Measurements from ENCODE around the gene UTP25. TPM values are rescaled to one million over a fixed set of nuclear protein-coding genes. Genes with fewer than 3 reads are reported as not detected.
"Not testable (repeated sequence)": the region's sequence is repeated elsewhere in the genome, so short reads cannot be mapped to it uniquely, and the experiment has no call there.

The UTP25 gene
- polyA plus RNA-seq, 1 donor from 2014 or later: 6.1 TPM

DNA sequence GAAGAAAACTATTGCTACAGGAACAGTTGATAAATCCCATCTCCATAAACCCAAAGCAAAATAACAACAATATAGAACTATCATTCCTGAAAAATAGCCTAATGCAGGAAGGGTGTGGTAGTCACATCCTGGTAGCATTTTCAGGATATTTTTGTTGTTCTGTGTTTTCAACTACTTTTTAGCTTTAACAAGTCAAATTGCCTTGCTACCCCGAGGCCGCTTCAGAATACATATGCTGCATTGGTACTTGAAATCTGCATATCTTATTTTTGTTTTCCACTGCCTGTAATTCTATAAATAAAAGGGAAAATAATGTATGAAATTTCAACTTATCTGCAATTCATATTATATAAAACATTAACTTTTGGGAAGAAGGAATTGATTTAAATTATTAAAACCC lies 73.4 kb downstream of the UTP25 start:
- no peaks in the 10 kb centered on the region for H3K9me2 ChIP-seq (ENCODE audit: insufficient read depth, low read length)
- H2AFZ ChIP-seq (ENCODE audit: low read depth, low read length): no peak overlapping the region
- no peak overlapping the region for H3K4me3 ChIP-seq (ENCODE audit: low read length)
- H3K27me3 ChIP-seq (ENCODE audit: insufficient read depth, low read depth, low read length): no peaks in the 10 kb centered on the region
- no peak overlapping the region for H3K9ac ChIP-seq (ENCODE audit: low read length)
- no peaks in the 10 kb centered on the region for H3K9me3 ChIP-seq (ENCODE audit: low read length)
- H3K79me2 ChIP-seq (replicated peaks; ENCODE audit: insufficient read depth, low read length): no peaks in the 10 kb centered on the region
- no peak overlapping the region for H3K27ac ChIP-seq (ENCODE audit: low read length)
- no peaks in the 10 kb centered on the region for H4K20me1 ChIP-seq (ENCODE audit: insufficient read depth)
- H3K4me2 ChIP-seq (ENCODE audit: low read length): no peak overlapping the region
- no peak for TF ChIP-seq EP300 (conservative IDR thresholded peaks at IDR 0.05; ENCODE audit: poor library complexity, severe bottlenecking)
- TF ChIP-seq RAD21 (conservative IDR thresholded peaks at IDR 0.05): no peak
- TF ChIP-seq, protein P1, sequence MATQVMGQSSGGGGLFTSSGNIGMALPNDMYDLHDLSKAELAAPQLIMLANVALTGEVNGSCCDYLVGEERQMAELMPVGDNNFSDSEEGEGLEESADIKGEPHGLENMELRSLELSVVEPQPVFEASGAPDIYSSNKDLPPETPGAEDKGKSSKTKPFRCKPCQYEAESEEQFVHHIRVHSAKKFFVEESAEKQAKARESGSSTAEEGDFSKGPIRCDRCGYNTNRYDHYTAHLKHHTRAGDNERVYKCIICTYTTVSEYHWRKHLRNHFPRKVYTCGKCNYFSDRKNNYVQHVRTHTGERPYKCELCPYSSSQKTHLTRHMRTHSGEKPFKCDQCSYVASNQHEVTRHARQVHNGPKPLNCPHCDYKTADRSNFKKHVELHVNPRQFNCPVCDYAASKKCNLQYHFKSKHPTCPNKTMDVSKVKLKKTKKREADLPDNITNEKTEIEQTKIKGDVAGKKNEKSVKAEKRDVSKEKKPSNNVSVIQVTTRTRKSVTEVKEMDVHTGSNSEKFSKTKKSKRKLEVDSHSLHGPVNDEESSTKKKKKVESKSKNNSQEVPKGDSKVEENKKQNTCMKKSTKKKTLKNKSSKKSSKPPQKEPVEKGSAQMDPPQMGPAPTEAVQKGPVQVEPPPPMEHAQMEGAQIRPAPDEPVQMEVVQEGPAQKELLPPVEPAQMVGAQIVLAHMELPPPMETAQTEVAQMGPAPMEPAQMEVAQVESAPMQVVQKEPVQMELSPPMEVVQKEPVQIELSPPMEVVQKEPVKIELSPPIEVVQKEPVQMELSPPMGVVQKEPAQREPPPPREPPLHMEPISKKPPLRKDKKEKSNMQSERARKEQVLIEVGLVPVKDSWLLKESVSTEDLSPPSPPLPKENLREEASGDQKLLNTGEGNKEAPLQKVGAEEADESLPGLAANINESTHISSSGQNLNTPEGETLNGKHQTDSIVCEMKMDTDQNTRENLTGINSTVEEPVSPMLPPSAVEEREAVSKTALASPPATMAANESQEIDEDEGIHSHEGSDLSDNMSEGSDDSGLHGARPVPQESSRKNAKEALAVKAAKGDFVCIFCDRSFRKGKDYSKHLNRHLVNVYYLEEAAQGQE (IDR thresholded peaks at IDR 0.05; ENCODE audit: borderline replicate concordance): no peak
- TF ChIP-seq, protein P2, sequence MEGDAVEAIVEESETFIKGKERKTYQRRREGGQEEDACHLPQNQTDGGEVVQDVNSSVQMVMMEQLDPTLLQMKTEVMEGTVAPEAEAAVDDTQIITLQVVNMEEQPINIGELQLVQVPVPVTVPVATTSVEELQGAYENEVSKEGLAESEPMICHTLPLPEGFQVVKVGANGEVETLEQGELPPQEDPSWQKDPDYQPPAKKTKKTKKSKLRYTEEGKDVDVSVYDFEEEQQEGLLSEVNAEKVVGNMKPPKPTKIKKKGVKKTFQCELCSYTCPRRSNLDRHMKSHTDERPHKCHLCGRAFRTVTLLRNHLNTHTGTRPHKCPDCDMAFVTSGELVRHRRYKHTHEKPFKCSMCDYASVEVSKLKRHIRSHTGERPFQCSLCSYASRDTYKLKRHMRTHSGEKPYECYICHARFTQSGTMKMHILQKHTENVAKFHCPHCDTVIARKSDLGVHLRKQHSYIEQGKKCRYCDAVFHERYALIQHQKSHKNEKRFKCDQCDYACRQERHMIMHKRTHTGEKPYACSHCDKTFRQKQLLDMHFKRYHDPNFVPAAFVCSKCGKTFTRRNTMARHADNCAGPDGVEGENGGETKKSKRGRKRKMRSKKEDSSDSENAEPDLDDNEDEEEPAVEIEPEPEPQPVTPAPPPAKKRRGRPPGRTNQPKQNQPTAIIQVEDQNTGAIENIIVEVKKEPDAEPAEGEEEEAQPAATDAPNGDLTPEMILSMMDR (IDR thresholded peaks at IDR 0.05; ENCODE audit: poor library complexity, severe bottlenecking): no peak
- no peak for TF ChIP-seq SMC3 (conservative IDR thresholded peaks at IDR 0.05; ENCODE audit: poor library complexity)
- no peak for TF ChIP-seq MXI1 (conservative IDR thresholded peaks at IDR 0.05; ENCODE audit: poor library complexity, severe bottlenecking)
- no peak for TF ChIP-seq POLR2AphosphoS5 (IDR thresholded peaks at IDR 0.05)
- no peak for TF ChIP-seq TAF1 (IDR thresholded peaks at IDR 0.05; ENCODE audit: low read depth)
- TF ChIP-seq EZH2 (IDR thresholded peaks at IDR 0.05; ENCODE audit: borderline replicate concordance, insufficient read depth, low read length, poor library complexity, severe bottlenecking): no peak
- no peaks in the 10 kb centered on the region for H3F3A ChIP-seq (ENCODE audit: insufficient read depth, low read length, poor library complexity, severe bottlenecking)
- H3K36me3 ChIP-seq (ENCODE audit: insufficient read depth, low read length): no peaks in the 10 kb centered on the region

DNA sequence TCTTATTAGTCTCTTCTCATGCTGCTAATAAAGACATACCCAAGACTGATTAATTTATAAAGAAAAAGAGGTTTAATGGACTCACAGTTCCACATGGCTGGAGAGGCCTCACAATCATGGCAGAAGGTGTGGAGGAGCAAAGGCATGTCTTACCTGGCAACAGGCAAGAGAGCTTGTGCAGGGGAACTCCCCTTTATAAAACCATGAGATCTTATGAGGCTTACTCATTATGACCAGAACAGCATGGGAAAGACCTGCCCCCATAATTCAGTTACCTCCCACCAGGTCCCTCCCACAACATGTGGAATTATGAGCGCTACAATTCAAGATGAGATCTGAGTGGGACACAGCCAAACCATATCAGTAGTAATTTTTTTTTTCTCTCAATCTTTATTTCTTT lies 77.0 kb downstream of the UTP25 start:
- not testable (repeated sequence) for H3K9me2 ChIP-seq (ENCODE audit: insufficient read depth, low read length); H3F3A ChIP-seq (ENCODE audit: insufficient read depth, low read length, poor library complexity, severe bottlenecking); H3K9me3 ChIP-seq (ENCODE audit: low read length); H3K9ac ChIP-seq (ENCODE audit: low read length); H3K36me3 ChIP-seq (ENCODE audit: insufficient read depth, low read length); H3K27ac ChIP-seq (ENCODE audit: low read length); H2AFZ ChIP-seq (ENCODE audit: low read depth, low read length); H3K79me2 ChIP-seq (replicated peaks; ENCODE audit: insufficient read depth, low read length); H3K27me3 ChIP-seq (ENCODE audit: insufficient read depth, low read depth, low read length); H3K4me3 ChIP-seq (ENCODE audit: low read length); H4K20me1 ChIP-seq (ENCODE audit: insufficient read depth); H3K4me2 ChIP-seq (ENCODE audit: low read length)

Other genes starting within 250 kb of the UTP25 start
- 3.0 and 6.1 TPM in 2 replicates for gene CAMK1G, start 244.3 kb upstream of the UTP25 start, polyA plus RNA-seq
- gene LAMB3, start 175.5 kb upstream of the UTP25 start, polyA plus RNA-seq: 4.6 and 5.8 TPM in 2 replicates
- gene G0S2, start 152.6 kb upstream of the UTP25 start, polyA plus RNA-seq: 0.33 TPM in 1 of 2 replicates, not detected in the other
- not detected in 2 replicates for gene HSD11B1, start 123.1 kb upstream of the UTP25 start, polyA plus RNA-seq
- not detected in 2 replicates for gene TRAF3IP3, start 71.9 kb upstream of the UTP25 start, polyA plus RNA-seq
- 1.4 and 2.8 TPM in 2 replicates for gene C1orf74, start 43.4 kb upstream of the UTP25 start, polyA plus RNA-seq
- not detected in 2 replicates for gene IRF6, start 21.8 kb upstream of the UTP25 start, polyA plus RNA-seq
- gene SYT14, start 110.2 kb downstream of the UTP25 start, polyA plus RNA-seq: 20.1 and 21.9 TPM in 2 replicates